ENCODE measurements around the gene ZNF829. TPM values are rescaled to one million over a fixed set of nuclear protein-coding genes. Genes with fewer than 3 reads are reported as not detected.

ZNF829 gene
- total RNA-seq, 1 donor from 2014 or later = 8.7 TPM

Small RNA genes within 50 kb of the gene (small RNA-seq; reads per million reads assigned to genes)
- not detected for gene RF00019

Other genes with a start within 250 kb of the ZNF829 start
- gene ZNF461, start 249.5 kb downstream of the ZNF829 start, total RNA-seq = 45.9 TPM
- gene ZNF567, start 228.7 kb downstream of the ZNF829 start, total RNA-seq = 19.2 TPM
- gene ZNF850, start 143.5 kb downstream of the ZNF829 start, total RNA-seq = 7.5 TPM
- gene ZNF790, start 77.9 kb downstream of the ZNF829 start, total RNA-seq = 26.4 TPM
- 17.8 TPM for gene ZNF345, start 65.4 kb downstream of the ZNF829 start, total RNA-seq
- 39.8 TPM for gene ZNF568, start within 50 bp of the ZNF829 start, total RNA-seq
- 47.3 TPM for gene ZNF420, start 162.1 kb upstream of the ZNF829 start, total RNA-seq

All from occipital lobe (tissue), 2 donors.